GM23338 (cell line): ENCODE data around the gene CITED4. TPM values are rescaled to one million over a fixed set of nuclear protein-coding genes. Genes with fewer than 3 reads are reported as not detected.

ENCODE experiments used
- ATAC-seq: fragments of 200-7000 bp; cut with Tn5 transposase; 3 replicates; pipeline ENCODE4 v1.9.1; 2020
- DNase-seq: peaks from one replicate; pipeline ENCODE4 v3.0.0-alpha.2; 2015; ENCODE audit warnings: low spot score
- H2AFZ ChIP-seq: fragments of 200-600 bp; sonication (generic); 2 replicates; pipeline ENCODE4 v1.8.0; 2016; ENCODE audit warnings: antibody characterized with exemption, mild to moderate bottlenecking, moderate library complexity
- H3F3A ChIP-seq: fragments of 200-600 bp; sonication (generic); replicated peaks from 2 replicates; pipeline ENCODE4 v1.8.0; 2017; ENCODE audit warnings: antibody characterized with exemption, mixed run types, low read depth
- H3K27ac ChIP-seq: fragments of 200-600 bp; sonication (generic); 2 replicates; pipeline ENCODE4 v1.6.1; 2016; ENCODE audit warnings: low read depth
- H3K27me3 ChIP-seq: fragments of 200-600 bp; sonication (generic); 2 replicates; pipeline ENCODE4 v1.8.0; 2016; ENCODE audit warnings: mild to moderate bottlenecking, mixed run types, moderate library complexity; ENCODE audit not compliant: insufficient read depth
- H3K36me3 ChIP-seq: fragments of 200-600 bp; sonication (generic); 2 replicates; pipeline ENCODE4 v1.8.0; 2016; ENCODE audit warnings: mild to moderate bottlenecking; ENCODE audit not compliant: insufficient read depth
- H3K4me1 ChIP-seq: fragments of 200-600 bp; sonication (generic); 2 replicates; pipeline ENCODE4 v1.8.0; 2016; ENCODE audit warnings: mild to moderate bottlenecking, moderate library complexity; ENCODE audit not compliant: insufficient read depth
- H3K4me2 ChIP-seq: fragments of 200-600 bp; sonication (generic); 2 replicates; pipeline ENCODE4 v1.7.1; 2017; ENCODE audit warnings: mixed run types
- H3K4me3 ChIP-seq: fragments of 200-600 bp; sonication (generic); 2 replicates; pipeline ENCODE4 v1.6.1; 2016; ENCODE audit warnings: mixed run types
- H3K79me2 ChIP-seq: fragments of 200-600 bp; sonication (generic); replicated peaks from 2 replicates; pipeline ENCODE4 v1.8.0; 2017; ENCODE audit warnings: mild to moderate bottlenecking; ENCODE audit not compliant: insufficient read depth
- H3K9me2 ChIP-seq: fragments of 200-600 bp; sonication (generic); 2 replicates; pipeline ENCODE4 v1.8.0; 2017; ENCODE audit not compliant: insufficient read depth
- H4K20me1 ChIP-seq: fragments of 200-600 bp; sonication (generic); replicated peaks from 2 replicates; pipeline ENCODE4 v1.8.0; 2017; ENCODE audit warnings: mild to moderate bottlenecking; ENCODE audit not compliant: insufficient read depth
- H3K27ac Mint-ChIP-seq: 2 replicates; pipeline ENCODE4 v1.8.0; 2020; ENCODE audit warnings: inconsistent platforms, mild to moderate bottlenecking, moderate library complexity, mixed read lengths
- H3K27me3 Mint-ChIP-seq: 3 replicates; pipeline ENCODE4 v1.8.0; 2022; ENCODE audit warnings: low read depth, mild to moderate bottlenecking, moderate library complexity, mixed read lengths, inconsistent platforms; ENCODE audit not compliant: insufficient read depth, poor library complexity
- H3K36me3 Mint-ChIP-seq: 3 replicates; pipeline ENCODE4 v1.8.0; 2021; ENCODE audit warnings: low read depth, mild to moderate bottlenecking, inconsistent platforms, moderate library complexity, mixed read lengths
- H3K4me1 Mint-ChIP-seq: 3 replicates; pipeline ENCODE4 v1.8.0; 2020; ENCODE audit warnings: mild to moderate bottlenecking, inconsistent platforms, mixed read lengths
- H3K4me3 Mint-ChIP-seq: 3 replicates; pipeline ENCODE4 v1.8.0; 2021; ENCODE audit warnings: moderate library complexity, mild to moderate bottlenecking, inconsistent platforms, mixed read lengths
- H3K9me3 Mint-ChIP-seq: 3 replicates; pipeline ENCODE4 v1.8.0; 2020; ENCODE audit warnings: moderate library complexity, mild to moderate bottlenecking, inconsistent platforms, mixed read lengths
- CREB1 ChIP-seq: fragments of 250-450 bp; sonication (Bioruptor Pico); IDR thresholded peaks from 2 replicates; pipeline ENCODE4 v1.5.0; 2020; ENCODE audit warnings: low read depth, mild to moderate bottlenecking, moderate library complexity
- CTCF ChIP-seq, 2 experiments: fragments of 200-600 bp in 1 of 2; sonication (generic) in 1 of 2; conservative IDR thresholded peaks; 2 replicates each; pipeline versions ENCODE4 v1.5.1 to v1.6.1; 2016 to 2017; ENCODE audit warnings: antibody characterized with exemption in 2 of 2, low read depth in 2 of 2, mild to moderate bottlenecking in 2 of 2, moderate library complexity in 1 of 2
- EZH2 ChIP-seq: fragments of 200-600 bp; sonication (generic); IDR thresholded peaks from one replicate; pipeline ENCODE4 v1.8.0; 2017; ENCODE audit warnings: antibody characterized with exemption, mild to moderate bottlenecking, low read depth; ENCODE audit not compliant: unreplicated experiment
- POLR2AphosphoS5 ChIP-seq: IDR thresholded peaks from 2 replicates; pipeline ENCODE4 v1.6.1; 2016; ENCODE audit warnings: antibody characterized with exemption, low read depth
- REST ChIP-seq: IDR thresholded peaks from one replicate; pipeline ENCODE4 v1.6.1; 2018; ENCODE audit warnings: antibody characterized with exemption; ENCODE audit not compliant: unreplicated experiment
- STAT1 ChIP-seq: IDR thresholded peaks from one replicate; pipeline ENCODE4 v1.6.1; 2016; ENCODE audit warnings: antibody characterized with exemption; ENCODE audit not compliant: unreplicated experiment
- ZNF114 ChIP-seq: fragments of 250-450 bp; sonication (Bioruptor Pico); IDR thresholded peaks from 2 replicates; pipeline ENCODE4 v1.5.0; 2020; ENCODE audit warnings: mild to moderate bottlenecking, moderate library complexity
- polyA plus RNA-seq: library from polyadenylated mRNA; unstranded; fragments of >200 nt; fragmentation: Nextera tagmentation; extraction: Ambion mirVana; gene quantifications from 2 replicates; pipeline ENCODE4 v1.2.1, GENCODE V29; 2016
- total RNA-seq: library from RNA; depleted of rRNA; stranded (reverse); fragments of >200 nt; shearing (Covaris generic); gene quantifications from 2 replicates; pipeline ENCODE4 v1.2.3, GENCODE V29; 2014
- TF ChIP-seq, protein P1 (sequence below): IDR thresholded peaks from 2 replicates; pipeline ENCODE4 v1.6.1; 2016; ENCODE audit warnings: antibody characterized with exemption

Gene CITED4
- total and polyA plus RNA-seq, 2 experiments from 2014 or later = 2.9 to 18.7 TPM

GRCh38 chr1:40884055-40884795 is 22.1 kb upstream of the CITED4 start:
- H3K9me2 ChIP-seq = no peaks in the 10 kb centered on the region
- peak overlapping the region; percentile 79 for H3K4me2 ChIP-seq
- H3F3A ChIP-seq = no peaks in the 10 kb centered on the region
- Mint-ChIP-seq H3K4me1 (peaks cover 10% of the 10 kb centered on the region), H3K27ac (no peak overlapping the region), H3K36me3 (no peaks in the 10 kb centered on the region), H3K9me3 (no peaks in the 10 kb centered on the region), H3K4me3 (peak overlapping the region; percentile 70), H3K27me3 (peaks cover 24% of the 10 kb centered on the region)
- H3K79me2 ChIP-seq = no peaks in the 10 kb centered on the region
- no peak for TF ChIP-seq CREB1 (CRISPR knock-in tag)
- TF ChIP-seq, protein P1, sequence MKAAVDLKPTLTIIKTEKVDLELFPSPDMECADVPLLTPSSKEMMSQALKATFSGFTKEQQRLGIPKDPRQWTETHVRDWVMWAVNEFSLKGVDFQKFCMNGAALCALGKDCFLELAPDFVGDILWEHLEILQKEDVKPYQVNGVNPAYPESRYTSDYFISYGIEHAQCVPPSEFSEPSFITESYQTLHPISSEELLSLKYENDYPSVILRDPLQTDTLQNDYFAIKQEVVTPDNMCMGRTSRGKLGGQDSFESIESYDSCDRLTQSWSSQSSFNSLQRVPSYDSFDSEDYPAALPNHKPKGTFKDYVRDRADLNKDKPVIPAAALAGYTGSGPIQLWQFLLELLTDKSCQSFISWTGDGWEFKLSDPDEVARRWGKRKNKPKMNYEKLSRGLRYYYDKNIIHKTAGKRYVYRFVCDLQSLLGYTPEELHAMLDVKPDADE = no peak
- no peak for TF ChIP-seq ZNF114 (CRISPR knock-in tag)
- TF ChIP-seq POLR2AphosphoS5 = no peak
- no peak for TF ChIP-seq STAT1
- TF ChIP-seq REST = no peak
- no peak for TF ChIP-seq CTCF (conservative IDR thresholded peaks at IDR 0.05; ENCODE audit: low read depth in 2 of 2)
- peak; percentile 1 for TF ChIP-seq EZH2
- H3K27me3 ChIP-seq = peaks cover 30% of the 10 kb centered on the region
- peak; percentile 62 for DNase-seq
- H3K4me3 ChIP-seq = peak overlapping the region; percentile 62
- peak overlapping the region; percentile 95 for H2AFZ ChIP-seq
- ATAC-seq = peak; percentile 90
- H3K36me3 ChIP-seq = no peaks in the 10 kb centered on the region
- no peaks in the 10 kb centered on the region for H4K20me1 ChIP-seq
- no peak overlapping the region for H3K27ac ChIP-seq
- peaks cover 4% of the 10 kb centered on the region; the same call in 1 of the 2 replicates for H3K4me1 ChIP-seq
